ENCODE results near the gene ELOVL2.

ELOVL2 gene

GRCh38 chr6:11058406-11058805 lies 14.3 kb upstream of the ELOVL2 start:
- DNase-seq (ENCODE audit: low read depth in 3 of 3, low spot score in 1 of 3) = no peak

DNA sequence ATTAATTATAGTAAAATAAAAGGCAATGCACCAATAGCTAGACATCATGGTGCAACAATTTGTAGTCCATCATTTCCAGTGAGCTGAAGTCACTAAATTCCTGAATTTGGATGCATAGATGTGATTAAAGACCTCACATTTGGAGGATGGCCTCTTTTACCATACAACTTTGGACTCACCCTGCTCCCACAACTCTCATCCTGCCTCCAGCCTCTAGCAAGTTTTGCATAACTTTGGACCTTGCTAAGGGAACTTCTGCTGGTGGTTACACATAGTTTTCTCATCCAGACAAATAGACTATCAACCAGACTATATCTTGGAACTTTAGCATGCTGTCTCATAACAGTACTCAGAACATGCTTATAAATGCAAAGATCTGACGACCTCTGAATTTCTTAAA lies 12.8 kb upstream of the ELOVL2 start:
- DNase-seq (ENCODE audit: low read depth in 3 of 3, low spot score in 1 of 3) = no peak

GRCh38 chr6:11055127-11055627 lies 11.1 kb upstream of the ELOVL2 start:
- DNase-seq (ENCODE audit: low read depth in 3 of 3, low spot score in 1 of 3) = no peak

- no peak for DNase-seq (ENCODE audit: low read depth in 3 of 3, low spot score in 1 of 3)
These were observed 10.6 kb upstream of the ELOVL2 start for GRCh38 chr6:11054722-11055121.

- no peak for DNase-seq (ENCODE audit: low read depth in 3 of 3, low spot score in 1 of 3)
These were observed 9.2 kb upstream of the ELOVL2 start for GRCh38 chr6:11053307-11053706.

DNA sequence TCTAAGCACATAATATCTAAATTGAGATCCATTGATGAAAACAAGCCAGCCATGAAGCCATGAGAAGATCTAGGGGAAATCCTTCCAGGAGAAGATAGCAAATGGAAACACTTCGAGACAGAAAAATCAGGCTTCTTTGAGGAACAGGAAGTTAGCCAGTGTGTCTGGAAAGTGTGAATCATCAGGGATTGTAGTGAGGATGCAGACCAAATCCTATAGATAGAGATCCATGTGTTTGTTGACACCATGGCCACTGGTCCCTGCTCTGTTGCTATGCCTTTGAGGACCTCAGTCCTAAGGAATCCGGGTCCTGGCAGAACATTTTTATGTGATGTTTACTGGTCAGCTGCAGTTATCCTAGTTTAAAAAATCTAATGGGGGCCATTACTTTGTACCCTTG lies 6.6 kb upstream of the ELOVL2 start:
- DNase-seq (ENCODE audit: low read depth in 3 of 3, low spot score in 1 of 3) = no peak

DNA sequence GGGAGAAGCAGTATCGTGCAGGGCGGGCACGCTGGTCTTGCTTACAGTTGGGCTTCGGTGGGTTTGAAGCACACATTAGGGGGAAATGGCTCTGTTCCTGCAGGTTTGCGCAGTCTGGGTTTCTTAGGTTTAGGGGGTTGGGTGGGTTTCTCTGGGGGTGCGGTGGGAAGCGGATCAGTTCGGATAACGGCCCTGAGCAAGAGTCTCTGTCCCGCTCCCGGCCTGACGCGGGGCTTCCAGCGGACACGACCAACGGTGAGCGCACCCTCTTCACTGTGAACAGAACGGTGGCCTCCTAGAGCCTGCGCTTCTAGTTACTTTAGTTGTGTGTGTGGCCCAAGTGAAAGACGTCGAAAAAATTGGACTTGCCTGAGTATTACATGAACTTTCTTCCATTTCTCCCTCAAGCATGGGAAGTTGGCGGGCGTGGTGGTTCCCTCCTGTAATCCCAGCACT lies 635 bp upstream of the ELOVL2 start:
- no peak for DNase-seq (ENCODE audit: low read depth in 3 of 3, low spot score in 1 of 3)

DNA sequence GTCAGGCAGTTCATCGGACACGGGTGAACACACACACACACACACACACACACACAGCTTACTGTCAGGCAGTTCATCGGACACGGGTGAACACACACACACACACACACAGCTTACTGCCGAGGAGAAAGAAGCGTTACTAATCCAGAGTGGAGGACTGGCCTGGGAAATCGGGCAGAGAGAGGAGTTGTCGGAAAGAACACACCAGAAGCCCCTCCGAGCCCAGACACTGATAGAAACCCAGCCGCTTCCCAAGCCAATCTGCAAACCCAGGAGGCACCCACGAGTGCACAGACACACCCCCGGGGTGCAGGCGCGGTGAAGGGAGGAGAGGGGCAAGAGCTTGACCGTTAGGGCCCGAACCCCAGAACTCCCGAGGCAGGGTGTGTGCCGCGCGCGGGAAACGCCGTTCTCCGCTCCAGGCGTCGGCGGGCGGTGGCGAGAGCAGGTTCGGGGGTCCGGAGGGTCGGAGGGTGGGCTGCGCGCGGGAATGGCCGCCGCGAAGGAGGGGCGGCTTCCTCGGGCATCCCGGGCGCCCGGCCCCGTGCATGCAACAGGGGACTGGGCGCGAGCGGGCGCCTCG lies 636 bp downstream of the ELOVL2 start:
- DNase-seq (ENCODE audit: low read depth in 3 of 3, low spot score in 1 of 3) = no peak

DNA sequence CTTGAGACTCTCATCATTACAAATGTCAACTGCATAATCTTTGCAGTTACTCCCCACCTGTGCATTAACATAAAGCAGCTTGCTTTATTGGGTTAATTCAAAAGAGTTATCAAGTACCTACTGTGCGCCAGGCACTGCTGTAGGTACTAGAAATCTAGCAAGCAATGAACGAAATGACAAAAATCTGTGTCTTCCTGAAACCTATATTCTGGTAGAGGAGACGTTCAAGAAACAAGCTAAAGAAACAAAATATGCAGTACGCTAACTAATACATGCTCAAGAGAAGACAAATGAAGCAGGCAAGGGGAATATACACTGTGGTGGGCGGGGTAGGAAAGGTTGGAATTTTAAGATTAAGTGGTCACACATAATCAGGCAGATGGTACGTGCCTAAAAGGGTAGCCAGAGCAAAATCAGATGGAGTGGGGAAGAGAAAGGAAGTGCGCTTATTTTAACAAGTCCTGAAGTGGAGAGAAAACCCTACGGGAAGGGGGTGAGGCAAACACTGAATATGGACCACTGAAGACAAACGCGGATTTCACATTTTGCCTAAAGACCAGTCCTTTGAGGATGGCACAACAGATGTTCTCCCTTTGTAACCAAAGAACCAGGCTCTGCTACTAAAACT lies 1.2 kb downstream of the ELOVL2 start:
- DNase-seq (ENCODE audit: low read depth in 3 of 3, low spot score in 1 of 3) = no peak

DNA sequence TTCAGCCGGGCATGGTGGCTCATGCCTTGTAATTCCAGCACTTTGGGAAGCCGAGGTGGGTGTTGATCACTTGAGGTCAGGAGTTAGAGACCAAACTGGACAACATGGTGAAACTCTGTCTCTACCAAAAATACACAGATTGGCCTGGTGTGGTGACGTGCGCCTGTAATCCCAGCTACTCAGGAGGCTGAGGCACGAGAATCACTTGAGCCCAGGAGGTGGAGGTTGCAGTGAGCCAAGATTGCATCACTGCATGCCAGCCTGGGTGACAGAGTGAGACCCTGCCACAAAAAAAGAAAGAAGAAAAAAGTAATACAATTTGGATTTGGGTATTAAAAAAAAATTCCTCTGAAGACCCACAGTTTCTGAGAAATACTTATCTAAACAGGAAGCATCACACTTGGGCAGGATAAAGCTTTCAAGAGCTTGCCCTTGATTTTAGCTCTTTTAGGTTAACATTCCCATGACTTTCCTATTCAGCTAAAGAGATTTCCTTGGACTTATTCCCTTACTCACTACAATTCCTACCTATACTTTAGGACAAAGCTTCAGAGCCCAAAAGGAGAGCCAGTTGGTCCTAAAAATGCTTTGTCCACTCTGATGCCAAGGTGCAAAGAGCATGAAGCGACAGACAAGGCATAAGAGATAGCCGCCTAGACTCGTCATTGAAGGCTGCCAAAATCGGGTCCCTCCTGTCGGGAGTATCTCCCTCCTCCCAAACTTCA lies 1.9 kb downstream of the ELOVL2 start:
- no peak for DNase-seq (ENCODE audit: low read depth in 3 of 3, low spot score in 1 of 3)

DNA sequence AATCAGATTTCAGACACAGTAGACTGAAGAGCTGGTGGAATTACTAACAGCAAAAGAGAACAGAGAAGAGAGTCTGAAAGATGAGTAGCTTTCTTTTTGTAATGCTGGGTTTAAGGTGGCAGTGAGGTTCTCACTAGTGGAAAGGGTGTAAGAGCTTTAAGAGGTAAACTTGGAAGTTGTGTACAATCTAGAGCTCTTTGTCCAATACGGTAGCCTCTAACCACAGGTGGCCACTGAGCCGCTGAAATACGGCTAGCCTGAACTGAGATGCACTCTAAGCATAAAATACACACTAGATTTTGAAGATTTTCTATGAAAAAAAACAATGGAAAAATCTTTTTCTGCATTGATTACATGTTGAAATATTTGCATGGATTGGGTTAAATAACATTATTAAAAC lies 4.0 kb downstream of the ELOVL2 start:
- no peak for DNase-seq (ENCODE audit: low read depth in 3 of 3, low spot score in 1 of 3)

DNA sequence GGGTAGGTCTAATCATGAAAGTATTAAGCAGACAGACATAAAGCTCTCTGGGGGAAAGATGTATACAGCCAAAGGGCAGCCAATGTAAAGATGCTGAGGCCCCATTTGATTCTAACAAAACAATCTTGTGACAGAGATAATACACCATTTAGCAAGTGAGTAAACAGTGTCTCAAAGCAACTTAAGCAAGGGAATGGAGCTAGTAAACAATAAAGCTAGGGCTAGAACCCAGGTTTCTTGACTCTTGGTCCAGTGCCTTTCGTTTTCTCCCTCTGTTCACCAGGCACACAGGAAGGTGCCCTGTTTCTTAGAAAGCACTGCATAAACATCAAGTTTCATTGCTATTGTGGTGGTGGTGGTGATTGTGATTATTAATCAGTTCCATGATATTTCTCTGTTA lies 5.1 kb downstream of the ELOVL2 start:
- DNase-seq (ENCODE audit: low read depth in 3 of 3, low spot score in 1 of 3) = no peak

DNA sequence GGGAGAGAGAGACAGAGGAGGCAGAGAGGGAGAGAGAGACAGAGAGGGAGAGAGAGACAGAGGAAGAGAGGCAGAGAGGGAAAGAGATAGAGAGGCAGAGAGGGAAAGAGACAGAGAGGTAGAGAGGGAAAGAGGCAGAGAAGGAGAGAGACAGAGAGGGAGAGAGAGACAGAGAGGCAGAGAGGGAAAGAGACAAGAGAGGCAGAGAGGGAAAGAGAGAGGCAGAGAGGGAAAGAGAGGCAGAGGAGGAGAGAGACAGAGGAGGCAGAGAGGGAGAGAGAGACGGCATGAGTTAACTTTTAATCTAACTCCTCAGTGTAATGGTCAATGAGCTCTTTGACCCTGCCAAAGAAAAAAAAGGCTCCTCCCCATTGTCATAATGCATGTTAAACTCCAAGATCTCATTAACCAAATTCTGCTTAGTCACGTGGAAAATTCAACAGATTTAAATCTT lies 7.1 kb downstream of the ELOVL2 start:
- no peak for DNase-seq (ENCODE audit: low read depth in 3 of 3, low spot score in 1 of 3)

DNA sequence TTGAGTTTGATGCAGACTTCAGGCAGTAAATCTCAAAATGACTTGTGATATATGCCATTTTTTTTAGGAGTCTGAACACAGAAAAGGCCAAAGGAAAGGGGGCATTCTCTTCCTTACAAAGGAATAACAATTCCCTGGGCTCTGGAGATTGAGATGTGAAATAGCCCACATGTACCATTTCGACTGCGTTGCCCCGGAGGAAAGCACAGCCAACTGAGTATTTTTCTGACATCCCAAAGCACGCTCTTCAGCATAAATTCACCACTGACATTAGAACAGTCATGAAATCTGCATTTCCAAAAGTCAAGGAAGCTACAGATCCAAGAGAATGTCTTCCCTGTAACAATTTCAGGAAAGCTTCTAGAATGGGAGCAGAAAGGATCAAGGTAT lies 7.8 kb downstream of the ELOVL2 start:
- DNase-seq (ENCODE audit: low read depth in 3 of 3, low spot score in 1 of 3) = no peak

- no peak for DNase-seq (ENCODE audit: low read depth in 3 of 3, low spot score in 1 of 3)
These were observed 8.3 kb downstream of the ELOVL2 start for GRCh38 chr6:11035616-11036350.

DNA sequence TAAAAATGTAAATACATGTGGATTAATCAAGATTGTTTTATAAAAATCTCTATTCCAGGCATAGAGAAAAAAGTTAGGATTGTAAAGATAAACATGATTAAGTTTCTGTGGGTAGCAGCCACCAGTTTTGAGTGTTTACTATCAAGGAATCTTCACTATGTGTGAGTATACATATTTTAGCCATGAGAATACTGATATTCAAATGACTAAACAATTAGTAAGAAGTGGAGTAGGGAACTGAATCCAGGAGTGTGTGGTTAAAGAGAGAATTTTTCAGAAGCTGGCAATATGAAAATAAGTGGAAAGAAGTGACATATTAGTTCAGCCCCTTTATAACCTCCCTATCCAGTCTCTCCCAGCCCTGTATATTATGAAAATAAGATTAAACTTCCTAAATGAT lies 10.3 kb downstream of the ELOVL2 start:
- no peak for DNase-seq (ENCODE audit: low read depth in 3 of 3, low spot score in 1 of 3)

DNA sequence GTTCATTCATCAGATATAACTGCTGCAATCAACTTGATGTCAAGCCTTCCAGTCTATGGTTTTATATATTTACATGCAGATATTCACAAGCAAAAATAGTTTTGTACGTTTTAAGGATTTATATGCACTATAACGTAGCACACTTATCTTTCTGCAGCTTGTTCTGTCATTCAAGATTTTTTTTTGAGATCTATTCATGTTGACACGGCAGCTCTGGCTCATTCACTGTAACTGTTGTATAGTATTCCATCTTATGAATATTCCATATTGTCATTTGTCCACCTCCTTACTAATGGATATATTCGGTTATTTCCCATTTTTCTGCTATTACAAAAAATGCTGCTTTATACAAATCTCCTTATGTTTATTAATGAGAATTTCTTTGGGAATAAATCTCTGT lies 13.2 kb downstream of the ELOVL2 start:
- DNase-seq (ENCODE audit: low read depth in 3 of 3, low spot score in 1 of 3) = no peak

GRCh38 chr6:11028959-11029358 lies 15.1 kb downstream of the ELOVL2 start:
- no peak for DNase-seq (ENCODE audit: low read depth in 3 of 3, low spot score in 1 of 3)

DNA sequence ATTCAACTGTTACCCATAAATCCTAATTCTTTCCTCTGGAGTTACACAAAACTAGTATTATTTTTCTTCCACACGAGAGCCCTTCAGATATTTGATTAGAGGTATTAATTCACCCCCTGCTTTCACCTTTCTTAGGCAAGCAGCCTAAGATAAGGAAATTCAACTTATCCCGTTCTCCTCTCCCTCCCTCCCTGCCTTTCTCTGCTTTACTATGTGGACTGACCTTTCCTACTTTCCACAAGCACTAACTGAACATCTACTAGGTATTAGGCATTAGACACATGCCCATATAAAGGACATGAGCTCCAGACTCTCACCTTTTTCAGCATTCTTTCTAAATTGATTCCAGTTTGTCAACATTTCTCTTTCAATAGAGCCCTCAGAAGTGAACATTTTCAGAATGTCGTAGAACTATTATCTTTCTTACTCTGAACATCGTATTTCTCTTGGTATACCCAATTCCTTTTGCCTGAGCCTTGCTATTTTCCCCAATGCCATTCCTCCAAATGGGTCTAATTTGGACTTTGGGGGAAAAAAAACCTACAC lies 16.5 kb downstream of the ELOVL2 start:
- no peak for DNase-seq (ENCODE audit: low read depth in 3 of 3, low spot score in 1 of 3)

DNA sequence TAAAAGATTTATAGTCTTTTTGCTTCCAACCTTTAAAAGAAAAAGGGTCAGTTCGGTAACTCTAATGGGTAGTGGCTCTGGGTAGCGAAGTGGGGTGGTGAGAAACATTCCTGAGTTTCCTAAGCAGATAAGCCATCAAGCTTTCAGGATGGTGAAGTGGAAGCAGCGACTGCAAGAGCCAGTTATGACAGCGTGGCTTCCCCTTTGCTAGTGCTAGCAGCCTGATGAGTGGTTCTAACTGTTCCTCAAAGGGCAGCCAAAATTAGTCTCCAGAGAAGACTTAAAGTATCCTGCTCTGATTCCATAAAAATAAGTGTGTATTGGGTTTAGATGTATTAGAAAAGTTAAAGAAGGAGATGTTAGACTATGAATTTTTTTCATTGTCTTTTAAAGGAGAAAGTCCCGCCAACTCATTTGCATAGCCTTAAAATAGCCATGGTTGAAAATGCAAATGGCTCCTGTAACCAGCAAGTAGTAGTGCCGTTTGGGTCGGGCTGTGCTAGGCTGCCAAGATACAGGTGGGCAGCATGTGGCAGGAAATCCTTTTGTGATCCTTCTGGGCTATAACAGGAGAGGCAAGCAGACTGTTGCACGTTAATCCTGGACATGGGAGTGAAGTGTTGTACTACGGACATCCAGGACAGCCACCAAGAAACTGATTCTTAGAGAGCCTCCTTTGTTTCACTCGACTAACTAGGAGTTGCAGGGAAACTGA lies 18.0 kb downstream of the ELOVL2 start:
- DNase-seq (ENCODE audit: low read depth in 3 of 3, low spot score in 1 of 3) = no peak

DNA sequence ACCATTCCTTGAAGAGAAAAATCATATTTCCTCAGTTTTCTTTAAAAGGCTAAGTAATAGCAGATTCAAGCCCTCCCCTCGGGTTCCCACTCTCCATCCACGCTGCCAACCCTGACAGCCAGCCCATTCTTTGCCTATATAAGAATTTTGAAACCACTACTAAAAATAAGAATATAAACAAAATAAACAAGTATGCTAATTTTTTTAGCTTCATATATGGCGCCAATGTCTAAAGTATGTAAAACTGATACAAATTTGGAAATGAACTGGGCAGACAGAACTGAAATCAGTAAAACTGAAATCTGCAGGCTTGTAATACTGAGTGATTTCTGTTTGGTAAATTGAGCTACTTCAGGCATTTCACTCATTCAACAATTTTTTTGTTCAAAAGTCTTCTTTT lies 19.0 kb downstream of the ELOVL2 start:
- no peak for DNase-seq (ENCODE audit: low read depth in 3 of 3, low spot score in 1 of 3)

Data from stimulated activated CD4-positive, alpha-beta T cell treated with anti-CD3 and anti-CD28 coated beads, TNF-alpha, amount 100 ng/mL, for 1 hour (primary cell).